HG02938 (cell line): ENCODE results near the gene TRAF3.
A peak's percentile ranks its signal among the peaks of the same experiment; 100 is the strongest.
"Not testable (repeated sequence)": the region's sequence is repeated elsewhere in the genome, so short reads cannot be mapped to it uniquely, and the experiment has no call there.

Source experiments
- ATAC-seq: cut with Tn5 transposase; IDR thresholded peaks from one replicate; pipeline ENCODE4 v1.9.1; 2021; ENCODE audit warnings: mild to moderate bottlenecking, moderate library complexity; ENCODE audit not compliant: unreplicated experiment

TRAF3 gene

DNA sequence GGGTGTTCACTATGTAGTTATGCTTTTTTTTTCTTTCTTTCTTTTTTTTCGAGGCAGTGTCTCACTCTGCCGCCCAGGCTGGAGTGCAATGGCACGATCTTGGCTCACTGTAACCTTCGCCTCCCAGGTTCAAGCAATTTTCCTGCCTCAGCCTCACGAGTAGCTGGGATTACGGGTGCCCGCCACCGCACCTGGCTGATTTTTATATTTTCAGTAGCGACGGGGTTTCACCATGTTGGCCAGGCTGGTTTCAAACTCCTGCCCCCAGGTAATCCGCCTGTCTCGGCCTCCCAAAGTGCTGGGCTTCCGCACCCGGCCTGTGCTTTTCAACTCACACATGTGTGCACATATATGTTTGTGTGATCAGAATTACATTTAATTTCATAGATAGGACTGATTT is 106.3 kb downstream of the TRAF3 start:
- ATAC-seq, result no peak

GRCh38 chr14:102885737-102886447 is 108.6 kb downstream of the TRAF3 start:
- ATAC-seq, result no peak

GRCh38 chr14:102888748-102889147 is 111.5 kb downstream of the TRAF3 start:
- no peak for ATAC-seq

- ATAC-seq, result no peak
Measured at GRCh38 chr14:102889615-102890014, 112.4 kb downstream of the TRAF3 start.

- ATAC-seq, result no peak
Measured at GRCh38 chr14:102891111-102891510, 113.9 kb downstream of the TRAF3 start.

DNA sequence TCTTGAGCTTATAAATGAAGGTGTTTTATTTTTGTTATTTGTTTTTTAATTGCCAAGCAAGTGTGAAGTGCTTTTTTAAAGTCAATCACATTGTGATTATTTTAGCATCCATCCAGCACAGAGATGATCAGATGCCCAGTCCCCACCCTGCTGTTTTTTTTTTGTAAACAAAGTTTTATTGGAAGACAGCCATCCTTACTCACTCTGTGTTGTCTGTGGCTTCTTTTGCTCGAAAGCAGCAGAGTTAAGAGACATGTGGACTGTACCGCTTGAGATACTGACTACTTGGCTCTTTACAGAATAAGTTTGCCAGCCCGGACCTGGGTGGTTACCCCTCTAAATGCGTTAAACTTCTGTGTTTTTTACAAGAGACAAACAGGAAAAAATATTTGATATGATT is 114.3 kb downstream of the TRAF3 start:
- no peak for ATAC-seq

GRCh38 chr14:102892651-102893050 is 115.4 kb downstream of the TRAF3 start:
- no peak for ATAC-seq

DNA sequence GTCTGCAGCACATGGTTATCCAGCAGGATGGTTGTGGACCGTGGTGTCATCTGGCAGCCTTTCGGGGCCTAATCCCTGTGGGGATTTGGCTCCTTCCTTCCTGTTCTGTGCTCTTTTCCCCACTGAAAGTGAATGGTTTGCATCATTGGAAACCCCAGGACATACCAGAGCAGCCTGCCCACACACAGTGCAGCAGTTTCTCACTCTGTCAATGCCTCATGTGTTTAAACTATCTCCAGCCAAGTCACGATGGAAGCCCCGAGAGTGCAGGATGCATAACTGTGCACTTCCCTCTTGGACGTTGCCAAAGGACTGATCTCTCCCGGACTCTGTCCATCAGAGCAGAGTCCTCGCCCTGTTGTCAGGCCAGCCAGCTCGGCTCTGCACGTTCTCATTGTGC is 116.2 kb downstream of the TRAF3 start:
- no peak for ATAC-seq

- not testable (repeated sequence) for ATAC-seq
Measured at GRCh38 chr14:102896735-102897134, 119.5 kb downstream of the TRAF3 start.

- no peak for ATAC-seq
Measured at GRCh38 chr14:102897299-102898027, 120.2 kb downstream of the TRAF3 start.

- ATAC-seq, result no peak
Measured at GRCh38 chr14:102898298-102898697, 121.0 kb downstream of the TRAF3 start.

GRCh38 chr14:102898776-102899515 is 121.7 kb downstream of the TRAF3 start:
- ATAC-seq, result no peak

DNA sequence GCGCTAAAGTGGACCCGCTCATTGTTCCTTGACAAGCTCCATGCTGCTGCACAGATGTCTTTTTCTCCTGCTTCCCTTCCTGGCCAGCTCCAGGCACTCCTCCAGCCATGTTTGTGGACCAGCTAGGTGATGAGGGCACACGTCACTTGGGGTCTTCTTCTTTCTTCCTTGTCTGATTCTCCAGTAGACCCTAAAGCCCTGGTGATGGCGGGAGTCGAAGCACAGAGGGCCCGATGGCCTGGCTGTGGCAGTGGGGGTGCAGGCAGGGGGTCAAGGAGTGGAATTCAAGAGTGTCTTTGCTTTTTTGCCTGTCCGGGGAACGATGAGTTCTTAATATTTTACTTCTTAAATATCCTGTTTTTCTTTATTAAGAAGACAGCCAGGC is 122.3 kb downstream of the TRAF3 start:
- ATAC-seq, result no peak

- peak; percentile 50 for ATAC-seq
Measured at GRCh38 chr14:102900631-102901571, 123.7 kb downstream of the TRAF3 start.

- peak; percentile 75 for ATAC-seq
Measured at GRCh38 chr14:102901633-102902032, 124.4 kb downstream of the TRAF3 start.

DNA sequence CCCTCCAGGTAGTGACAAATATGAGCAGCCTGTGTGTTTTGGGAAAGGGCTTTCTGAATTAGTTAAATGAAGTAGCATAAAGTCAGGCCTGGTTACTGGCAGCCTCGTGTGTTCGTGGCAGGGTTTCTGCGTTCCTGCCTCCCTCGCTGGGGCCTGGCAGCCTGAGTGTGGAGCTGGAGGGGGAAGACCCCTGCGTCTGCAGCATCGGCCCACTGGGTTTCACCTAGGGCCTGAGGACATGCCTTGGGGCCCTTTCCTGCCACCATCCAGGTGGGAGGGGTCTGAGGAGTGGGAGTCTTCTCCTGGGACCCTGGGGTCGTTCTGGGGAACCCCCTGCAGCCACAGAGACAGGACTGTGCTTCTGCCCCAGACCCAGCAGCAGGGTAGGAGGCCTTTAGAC is 124.8 kb downstream of the TRAF3 start:
- ATAC-seq, result no peak

DNA sequence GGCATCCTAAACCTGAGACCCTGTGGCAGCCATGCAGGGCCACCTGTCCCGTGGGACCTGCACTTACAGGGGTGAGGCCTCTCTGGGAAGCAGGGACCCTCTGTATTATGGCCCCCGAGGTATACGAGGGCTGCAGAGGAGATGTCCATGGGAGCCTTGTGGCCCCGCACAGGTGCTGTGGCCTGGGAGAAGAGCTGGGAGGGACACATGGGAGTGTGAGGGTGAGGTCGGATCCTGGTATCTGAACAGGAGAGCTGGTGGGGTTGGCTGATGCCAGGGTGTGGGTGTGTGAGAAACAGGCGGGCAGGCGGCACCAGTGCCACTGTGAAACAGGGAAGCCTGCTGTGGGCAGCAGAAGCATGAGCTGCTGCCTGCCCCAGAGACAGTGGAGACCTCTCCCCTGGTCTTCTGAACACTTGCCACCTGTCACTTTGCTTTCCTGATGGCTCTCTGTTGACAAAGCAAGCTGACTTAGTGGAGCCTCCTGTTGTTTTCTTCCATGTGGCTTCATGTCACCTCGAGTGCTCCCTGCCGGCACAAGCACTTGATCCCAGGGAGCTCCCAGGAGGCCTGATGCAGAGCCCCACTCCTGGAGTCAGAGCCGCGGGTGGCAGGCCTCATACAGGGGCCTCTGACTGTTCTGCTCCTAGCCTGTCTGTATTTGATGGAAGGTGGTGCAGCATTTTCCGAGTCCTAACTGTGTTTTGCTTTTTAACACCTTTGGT is 125.4 kb downstream of the TRAF3 start:
- no peak for ATAC-seq

DNA sequence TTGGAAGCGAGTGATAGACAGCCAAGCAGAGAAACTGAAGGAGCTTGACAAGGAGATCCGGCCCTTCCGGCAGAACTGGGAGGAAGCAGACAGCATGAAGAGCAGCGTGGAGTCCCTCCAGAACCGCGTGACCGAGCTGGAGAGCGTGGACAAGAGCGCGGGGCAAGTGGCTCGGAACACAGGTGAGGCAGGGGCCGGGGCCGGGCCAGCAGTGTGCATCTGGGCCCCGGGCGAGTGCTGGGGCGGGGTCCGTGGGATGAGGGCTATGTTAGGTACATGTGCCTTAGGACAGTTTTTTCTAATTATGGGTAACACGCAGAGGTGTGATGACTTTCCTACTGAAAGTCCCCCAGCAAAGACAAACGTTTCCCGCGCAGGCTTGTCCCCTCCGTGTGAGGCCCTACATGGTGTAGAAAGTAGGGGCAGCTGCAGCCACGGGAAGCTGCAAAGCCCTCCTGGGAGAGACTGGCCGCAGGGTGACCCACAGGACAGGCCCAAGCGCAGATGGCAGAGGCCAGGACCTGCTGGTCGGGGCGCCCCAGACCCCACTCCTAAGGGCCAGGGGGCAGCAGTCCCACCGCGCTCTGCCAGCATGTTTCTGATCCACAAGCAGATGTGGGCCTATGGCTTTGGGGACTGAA is 126.1 kb downstream of the TRAF3 start:
- ATAC-seq, result no peak

- no peak for ATAC-seq
Measured at GRCh38 chr14:102903889-102904512, 126.8 kb downstream of the TRAF3 start.
